ENCODE results near the gene GPR25.

The GPR25 gene

GRCh38 chr1:200873116-200873670, 412 bp downstream of the GPR25 start:
- no peak for DNase-seq (ENCODE audit: low spot score)

GRCh38 chr1:200873671-200874397, 1.1 kb downstream of the GPR25 start:
- no peak for DNase-seq (ENCODE audit: low spot score)

GRCh38 chr1:200874694-200875093, 1.9 kb downstream of the GPR25 start:
- no peak for DNase-seq (ENCODE audit: low spot score)

GRCh38 chr1:200875416-200875815, 2.6 kb downstream of the GPR25 start:
- no peak for DNase-seq (ENCODE audit: low spot score)

- no peak for DNase-seq (ENCODE audit: low spot score)
Observed at GRCh38 chr1:200877010-200877409, 4.2 kb downstream of the GPR25 start.

- no peak for DNase-seq (ENCODE audit: low spot score)
Observed at GRCh38 chr1:200877839-200878551, 5.2 kb downstream of the GPR25 start.

GRCh38 chr1:200880212-200880611, 7.4 kb downstream of the GPR25 start:
- no peak for DNase-seq (ENCODE audit: low spot score)

- no peak for DNase-seq (ENCODE audit: low spot score)
Observed at GRCh38 chr1:200883118-200883517, 10.3 kb downstream of the GPR25 start.

- DNase-seq (ENCODE audit: low spot score): no peak
Observed at GRCh38 chr1:200885623-200886402, 13.0 kb downstream of the GPR25 start.

- DNase-seq (ENCODE audit: low spot score): no peak
Observed at GRCh38 chr1:200886594-200886993, 13.8 kb downstream of the GPR25 start.

GRCh38 chr1:200887036-200887435, 14.3 kb downstream of the GPR25 start:
- no peak for DNase-seq (ENCODE audit: low spot score)

GRCh38 chr1:200887772-200888348, 15.1 kb downstream of the GPR25 start:
- no peak for DNase-seq (ENCODE audit: low spot score)

- DNase-seq (ENCODE audit: low spot score): no peak
Observed at GRCh38 chr1:200888349-200888838, 15.6 kb downstream of the GPR25 start.

- DNase-seq (ENCODE audit: low spot score): no peak
Observed at GRCh38 chr1:200889571-200889970, 16.8 kb downstream of the GPR25 start.

GRCh38 chr1:200890027-200890426, 17.2 kb downstream of the GPR25 start:
- no peak for DNase-seq (ENCODE audit: low spot score)

GRCh38 chr1:200890818-200891773, 18.3 kb downstream of the GPR25 start:
- peak; percentile 27 for DNase-seq (ENCODE audit: low spot score)

GRCh38 chr1:200891774-200892157, 19.0 kb downstream of the GPR25 start:
- DNase-seq (ENCODE audit: low spot score): no peak

- no peak for DNase-seq (ENCODE audit: low spot score)
Observed at GRCh38 chr1:200892546-200892945, 19.8 kb downstream of the GPR25 start.

- no peak for DNase-seq (ENCODE audit: low spot score)
Observed at GRCh38 chr1:200892958-200893357, 20.2 kb downstream of the GPR25 start.

GRCh38 chr1:200893411-200893901, 20.7 kb downstream of the GPR25 start:
- no peak for DNase-seq (ENCODE audit: low spot score)
